K562 (cell line): ENCODE data around the gene GABPB2. TPM values are rescaled to one million over a fixed set of nuclear protein-coding genes. Genes with fewer than 3 reads are reported as not detected.

Source experiments
- ATF6 ChIP-seq: sonication (generic); formaldehyde crosslinking; IDR thresholded peaks from 2 replicates; pipeline ENCODE4 v1.4.0; 2020; ENCODE audit warnings: mild to moderate bottlenecking, missing genetic modification reagents
- BRF1 ChIP-seq: IDR thresholded peaks from 3 replicates; pipeline ENCODE4 v1.6.1; 2011; ENCODE audit warnings: borderline replicate concordance, mild to moderate bottlenecking; ENCODE audit not compliant: insufficient read length; ENCODE audit errors: extremely low read depth
- CCAR2 ChIP-seq: fragments of 200-400 bp; formaldehyde crosslinking; IDR thresholded peaks from 2 replicates; pipeline ENCODE4 v1.6.1; 2017; ENCODE audit warnings: mild to moderate bottlenecking, low read depth, low read length
- DEAF1 ChIP-seq: fragments of 450-650 bp; formaldehyde crosslinking; IDR thresholded peaks from 2 replicates; pipeline ENCODE4 v1.4.0; 2020; ENCODE audit warnings: mild to moderate bottlenecking, moderate library complexity
- HMG20B ChIP-seq: fragments of 250-450 bp; sonication (Bioruptor Pico); IDR thresholded peaks from 2 replicates; pipeline ENCODE4 v1.5.0; 2021; ENCODE audit warnings: mild to moderate bottlenecking
- HSF4 ChIP-seq: fragments of 250-450 bp; sonication (Bioruptor Pico); IDR thresholded peaks from 2 replicates; pipeline ENCODE4 v2.1.2; 2022; ENCODE audit warnings: mild to moderate bottlenecking, moderate library complexity, borderline replicate concordance
- MED1 ChIP-seq: sonication (generic); formaldehyde crosslinking; IDR thresholded peaks from 2 replicates; pipeline ENCODE4 v1.8.1; 2023; ENCODE audit warnings: missing genetic modification reagents, borderline replicate concordance
- MITF ChIP-seq: IDR thresholded peaks from 2 replicates; pipeline ENCODE4 v1.6.1; 2014; ENCODE audit warnings: antibody characterized with exemption
- NCOA2 ChIP-seq, 2 experiments: fragments of 450-650 bp; IDR thresholded peaks; 2 replicates each; pipeline ENCODE4 v1.6.1; 2018; ENCODE audit warnings: mild to moderate bottlenecking in 2 of 2, moderate library complexity in 1 of 2; ENCODE audit not compliant: partially characterized antibody in 2 of 2
- POLR2AphosphoS2 ChIP-seq: IDR thresholded peaks from 2 replicates; pipeline ENCODE4 v1.6.1; 2012; ENCODE audit warnings: low read length, improper control_type of control experiment
- RBM17 ChIP-seq: fragments of 200-400 bp; formaldehyde crosslinking; IDR thresholded peaks from 2 replicates; pipeline ENCODE4 v1.6.1; 2017; ENCODE audit warnings: low read depth, mild to moderate bottlenecking, low read length, borderline replicate concordance
- RFX5 ChIP-seq: IDR thresholded peaks from 2 replicates; pipeline ENCODE4 v1.6.1; 2011; ENCODE audit warnings: low read depth, mild to moderate bottlenecking, improper control_type of control experiment, low read length
- TBP ChIP-seq: optimal IDR thresholded peaks from 2 replicates; pipeline ENCODE3; 2011; ENCODE audit warnings: low read depth, low read length, improper control_type of control experiment
- ZBTB33 ChIP-seq: sonication (generic); formaldehyde crosslinking; IDR thresholded peaks from 2 replicates; pipeline ENCODE4 v1.8.1; 2023; ENCODE audit warnings: mild to moderate bottlenecking, missing genetic modification reagents
- ZNF3 ChIP-seq: fragments of 250-450 bp; sonication (Bioruptor Pico); IDR thresholded peaks from 2 replicates; pipeline ENCODE4 v1.5.0; 2021; ENCODE audit warnings: mild to moderate bottlenecking, moderate library complexity
- ZNF436 ChIP-seq: fragments of 250-450, 450-650 bp; sonication (Bioruptor Pico); formaldehyde crosslinking; IDR thresholded peaks from 2 replicates; pipeline ENCODE4 v1.7.0; 2020; ENCODE audit warnings: mild to moderate bottlenecking
- ZNF561 ChIP-seq: fragments of 450-650 bp; formaldehyde crosslinking; conservative IDR thresholded peaks from 2 replicates; pipeline ENCODE4 v1.4.0; 2020; ENCODE audit warnings: mild to moderate bottlenecking, moderate library complexity
- ZNF707 ChIP-seq: fragments of 250-450 bp; sonication (Bioruptor Pico); conservative IDR thresholded peaks from 2 replicates; pipeline ENCODE4 v1.8.0; 2022; ENCODE audit warnings: inconsistent platforms, mild to moderate bottlenecking, moderate library complexity
- ZSCAN29 ChIP-seq: fragments of 450-650 bp; IDR thresholded peaks from 2 replicates; pipeline ENCODE4 v1.6.1; 2017
- polyA plus RNA-seq, 8 experiments: library from polyadenylated mRNA; depleted of rRNA in 4 of 8; stranded (reverse) in 5 of 8; unstranded in 3 of 8; fragments of >200 nt; fragmentation: Nextera tagmentation in 2 of 8; fragmentation: Illumina TruSeq in 1 of 8; extraction: Ambion mirVana in 2 of 8; extraction: Trizol in 1 of 8; gene quantifications; 2 replicates each; pipeline versions ENCODE4 v1.2.1 to v1.2.3, GENCODE V29; 2011 to 2014; ENCODE audit warnings: inconsistent platforms in 1 of 8, missing spikeins in 1 of 8
- total RNA-seq, 7 experiments: library from RNA; depleted of rRNA in 6 of 7; stranded (reverse); fragments of >200 nt in 6 of 7; fragmentation: Illumina TruSeq in 2 of 7; extraction: Trizol in 2 of 7; gene quantifications; 2 replicates each; pipeline versions ENCODE4 v1.2.1 to v1.2.3, GENCODE V29; 2011 to 2021; ENCODE audit warnings: low replicate concordance in 1 of 7

The GABPB2 gene
- total and polyA plus RNA-seq, 9 of the 15 experiments (the other 6 are each of a cell fraction or from before 2014, with no cell fraction given), result 2.2 to 13.3 (median 6.1) TPM

GRCh38 chr1:151165738-151166504 lies 95.4 kb downstream of the GABPB2 start, which contains the start of the genes LYSMD1 and SCNM1 (continued):
- TF ChIP-seq DEAF1 (no peak), RFX5 (no peak), ZNF561 (CRISPR knock-in tag) (no peak), NCOA2 (IDR thresholded peaks at IDR 0.05; ENCODE audit: partially characterized antibody in 2 of 2) (peak in 1 of 2 experiments; percentile 97), BRF1 (no peak), HMG20B (CRISPR knock-in tag) (no peak), TBP (peak; percentile 77), MITF (no peak), HSF4 (CRISPR knock-in tag) (no peak), ZNF707 (CRISPR knock-in tag) (no peak), ZNF436 (no peak), RBM17 (no peak), POLR2AphosphoS2 (no peak), ZSCAN29 (no peak), CCAR2 (no peak), ZNF3 (CRISPR knock-in tag) (no peak), ZBTB33 (CRISPR knock-in tag) (peak; percentile 34; the same call in 1 of the 2 replicates), ATF6 (CRISPR knock-in tag) (no peak), MED1 (CRISPR knock-in tag) (no peak)
